ENCODE data around the gene CUBN.

The CUBN gene

GRCh38 chr10:17109475-17110207 is 20.0 kb downstream of the CUBN start:
- TF ChIP-seq YY1 (IDR thresholded peaks at IDR 0.05; ENCODE audit: insufficient read depth, insufficient read length) (no peak), SUZ12 (IDR thresholded peaks at IDR 0.05; ENCODE audit: extremely low read depth, insufficient read depth, insufficient read length) (no peak), ZNF274 (IDR thresholded peaks at IDR 0.05; ENCODE audit: low read depth, low read length) (no peak)
- no peak for DNase-seq (ENCODE audit: low read depth, low spot score)
- no peaks in the 10 kb centered on the region for H3K27me3 ChIP-seq (ENCODE audit: insufficient read depth, insufficient read length)
- no peak overlapping the region for H3K9ac ChIP-seq (ENCODE audit: insufficient read length, low read depth)
- no peaks in the 10 kb centered on the region for H3K4me1 ChIP-seq (ENCODE audit: insufficient read depth, insufficient read length)
- no peak overlapping the region for H3K4me3 ChIP-seq (ENCODE audit: insufficient read length, low read depth)
- H3K9me3 ChIP-seq (ENCODE audit: insufficient read depth, low read length), result no peaks in the 10 kb centered on the region
- no peaks in the 10 kb centered on the region for H3K36me3 ChIP-seq (ENCODE audit: insufficient read depth, insufficient read length, low read length)

- Histone ChIP-seq H3K9ac (ENCODE audit: insufficient read length, low read depth) (no peak overlapping the region), H3K4me3 (ENCODE audit: insufficient read length, low read depth) (no peak overlapping the region), H3K4me1 (ENCODE audit: insufficient read depth, insufficient read length) (no peaks in the 10 kb centered on the region), H3K27me3 (ENCODE audit: insufficient read depth, insufficient read length) (no peaks in the 10 kb centered on the region), H3K36me3 (ENCODE audit: insufficient read depth, insufficient read length, low read length) (no peaks in the 10 kb centered on the region), H3K9me3 (ENCODE audit: insufficient read depth, low read length) (no peaks in the 10 kb centered on the region)
- TF ChIP-seq YY1 (IDR thresholded peaks at IDR 0.05; ENCODE audit: insufficient read depth, insufficient read length) (no peak), ZNF274 (IDR thresholded peaks at IDR 0.05; ENCODE audit: low read depth, low read length) (no peak), SUZ12 (IDR thresholded peaks at IDR 0.05; ENCODE audit: extremely low read depth, insufficient read depth, insufficient read length) (no peak)
- DNase-seq (ENCODE audit: low read depth, low spot score), result no peak
Observed at GRCh38 chr10:17109046-17109445, 20.6 kb downstream of the CUBN start.

GRCh38 chr10:17106991-17107390 is 22.6 kb downstream of the CUBN start:
- no peak overlapping the region for H3K4me3 ChIP-seq (ENCODE audit: insufficient read length, low read depth)
- no peaks in the 10 kb centered on the region for H3K4me1 ChIP-seq (ENCODE audit: insufficient read depth, insufficient read length)
- TF ChIP-seq ZNF274 (IDR thresholded peaks at IDR 0.05; ENCODE audit: low read depth, low read length) (no peak), SUZ12 (IDR thresholded peaks at IDR 0.05; ENCODE audit: extremely low read depth, insufficient read depth, insufficient read length) (no peak), YY1 (IDR thresholded peaks at IDR 0.05; ENCODE audit: insufficient read depth, insufficient read length) (no peak)
- H3K9ac ChIP-seq (ENCODE audit: insufficient read length, low read depth), result no peak overlapping the region
- no peaks in the 10 kb centered on the region for H3K27me3 ChIP-seq (ENCODE audit: insufficient read depth, insufficient read length)
- no peaks in the 10 kb centered on the region for H3K9me3 ChIP-seq (ENCODE audit: insufficient read depth, low read length)
- H3K36me3 ChIP-seq (ENCODE audit: insufficient read depth, insufficient read length, low read length), result no peaks in the 10 kb centered on the region
- no peak for DNase-seq (ENCODE audit: low read depth, low spot score)

- H3K4me1 ChIP-seq (ENCODE audit: insufficient read depth, insufficient read length), result no peaks in the 10 kb centered on the region
- DNase-seq (ENCODE audit: low read depth, low spot score), result no peak
- no peaks in the 10 kb centered on the region for H3K27me3 ChIP-seq (ENCODE audit: insufficient read depth, insufficient read length)
- TF ChIP-seq YY1 (IDR thresholded peaks at IDR 0.05; ENCODE audit: insufficient read depth, insufficient read length), result no peak
- TF ChIP-seq ZNF274 (IDR thresholded peaks at IDR 0.05; ENCODE audit: low read depth, low read length), result no peak
- H3K4me3 ChIP-seq (ENCODE audit: insufficient read length, low read depth), result no peak overlapping the region
- no peaks in the 10 kb centered on the region for H3K9me3 ChIP-seq (ENCODE audit: insufficient read depth, low read length)
- no peak overlapping the region for H3K9ac ChIP-seq (ENCODE audit: insufficient read length, low read depth)
- H3K36me3 ChIP-seq (ENCODE audit: insufficient read depth, insufficient read length, low read length), result no peaks in the 10 kb centered on the region
Observed at GRCh38 chr10:17101910-17102266, 27.7 kb downstream of the CUBN start.

- H3K27me3 ChIP-seq (ENCODE audit: insufficient read depth, insufficient read length), result no peaks in the 10 kb centered on the region
- TF ChIP-seq SUZ12 (IDR thresholded peaks at IDR 0.05; ENCODE audit: extremely low read depth, insufficient read depth, insufficient read length) (no peak), YY1 (IDR thresholded peaks at IDR 0.05; ENCODE audit: insufficient read depth, insufficient read length) (no peak), ZNF274 (IDR thresholded peaks at IDR 0.05; ENCODE audit: low read depth, low read length) (no peak)
- no peaks in the 10 kb centered on the region for H3K4me1 ChIP-seq (ENCODE audit: insufficient read depth, insufficient read length)
- no peak overlapping the region for H3K4me3 ChIP-seq (ENCODE audit: insufficient read length, low read depth)
- H3K9ac ChIP-seq (ENCODE audit: insufficient read length, low read depth), result no peak overlapping the region
- no peak for DNase-seq (ENCODE audit: low read depth, low spot score)
- no peaks in the 10 kb centered on the region for H3K9me3 ChIP-seq (ENCODE audit: insufficient read depth, low read length)
- H3K36me3 ChIP-seq (ENCODE audit: insufficient read depth, insufficient read length, low read length), result no peaks in the 10 kb centered on the region
Observed at GRCh38 chr10:17101257-17101909, 28.2 kb downstream of the CUBN start.

- TF ChIP-seq ZNF274 (IDR thresholded peaks at IDR 0.05; ENCODE audit: low read depth, low read length) (no peak), SUZ12 (IDR thresholded peaks at IDR 0.05; ENCODE audit: extremely low read depth, insufficient read depth, insufficient read length) (no peak), YY1 (IDR thresholded peaks at IDR 0.05; ENCODE audit: insufficient read depth, insufficient read length) (no peak)
- Histone ChIP-seq H3K9me3 (ENCODE audit: insufficient read depth, low read length) (no peaks in the 10 kb centered on the region), H3K27me3 (ENCODE audit: insufficient read depth, insufficient read length) (no peaks in the 10 kb centered on the region), H3K36me3 (ENCODE audit: insufficient read depth, insufficient read length, low read length) (no peaks in the 10 kb centered on the region), H3K4me1 (ENCODE audit: insufficient read depth, insufficient read length) (no peaks in the 10 kb centered on the region), H3K9ac (ENCODE audit: insufficient read length, low read depth) (no peak overlapping the region), H3K4me3 (ENCODE audit: insufficient read length, low read depth) (no peak overlapping the region)
- DNase-seq (ENCODE audit: low read depth, low spot score), result no peak
Observed at GRCh38 chr10:17100586-17100985, 29.0 kb downstream of the CUBN start.

- Histone ChIP-seq H3K9me3 (ENCODE audit: insufficient read depth, low read length) (no peaks in the 10 kb centered on the region), H3K36me3 (ENCODE audit: insufficient read depth, insufficient read length, low read length) (no peaks in the 10 kb centered on the region), H3K9ac (ENCODE audit: insufficient read length, low read depth) (no peak overlapping the region), H3K4me3 (ENCODE audit: insufficient read length, low read depth) (no peak overlapping the region), H3K4me1 (ENCODE audit: insufficient read depth, insufficient read length) (no peaks in the 10 kb centered on the region), H3K27me3 (ENCODE audit: insufficient read depth, insufficient read length) (no peaks in the 10 kb centered on the region)
- no peak for DNase-seq (ENCODE audit: low read depth, low spot score)
- TF ChIP-seq SUZ12 (IDR thresholded peaks at IDR 0.05; ENCODE audit: extremely low read depth, insufficient read depth, insufficient read length) (no peak), YY1 (IDR thresholded peaks at IDR 0.05; ENCODE audit: insufficient read depth, insufficient read length) (no peak), ZNF274 (IDR thresholded peaks at IDR 0.05; ENCODE audit: low read depth, low read length) (no peak)
Observed at GRCh38 chr10:17098012-17098411, 31.6 kb downstream of the CUBN start.

All from NT2/D1 (cell line).